ENCODE data around the gene TJP1.
"Not testable (repeated sequence)": the region's sequence is repeated elsewhere in the genome, so short reads cannot be mapped to it uniquely, and the experiment has no call there.

TJP1 gene

GRCh38 chr15:29799859-29800258 is 22.4 kb downstream of the TJP1 start:
- no peak for DNase-seq

- DNase-seq: no peak
Measured at GRCh38 chr15:29795610-29796009, 26.7 kb downstream of the TJP1 start.

GRCh38 chr15:29792426-29793159 is 29.7 kb downstream of the TJP1 start:
- DNase-seq: no peak

GRCh38 chr15:29790607-29791006 is 31.7 kb downstream of the TJP1 start:
- DNase-seq: no peak

GRCh38 chr15:29789871-29790270 is 32.4 kb downstream of the TJP1 start:
- no peak for DNase-seq

- no peak for DNase-seq
Measured at GRCh38 chr15:29788433-29789034, 33.7 kb downstream of the TJP1 start.

GRCh38 chr15:29787767-29788166 is 34.5 kb downstream of the TJP1 start:
- DNase-seq: no peak

- no peak for DNase-seq
Measured at GRCh38 chr15:29785642-29786041, 36.6 kb downstream of the TJP1 start.

- no peak for DNase-seq
Measured at GRCh38 chr15:29785136-29785535, 37.1 kb downstream of the TJP1 start.

- no peak for DNase-seq
Measured at GRCh38 chr15:29784413-29784812, 37.9 kb downstream of the TJP1 start.

- not testable (repeated sequence) for DNase-seq
Measured at GRCh38 chr15:29782816-29783215, 39.5 kb downstream of the TJP1 start.

GRCh38 chr15:29778382-29778781 is 43.9 kb downstream of the TJP1 start:
- no peak for DNase-seq

GRCh38 chr15:29776859-29777258 is 45.4 kb downstream of the TJP1 start:
- no peak for DNase-seq

- no peak for DNase-seq
Measured at GRCh38 chr15:29774900-29775299, 47.4 kb downstream of the TJP1 start.

- no peak for DNase-seq
Measured at GRCh38 chr15:29773816-29774215, 48.5 kb downstream of the TJP1 start.

GRCh38 chr15:29773000-29773399 is 49.3 kb downstream of the TJP1 start:
- no peak for DNase-seq

GRCh38 chr15:29770796-29771195 is 51.5 kb downstream of the TJP1 start:
- no peak for DNase-seq

GRCh38 chr15:29765898-29766527 is 56.3 kb downstream of the TJP1 start:
- DNase-seq: no peak

GRCh38 chr15:29765234-29765841 is 56.9 kb downstream of the TJP1 start:
- DNase-seq: no peak

- DNase-seq: no peak
Measured at GRCh38 chr15:29759596-29759995, 62.7 kb downstream of the TJP1 start.

GRCh38 chr15:29756358-29757267 is 65.7 kb downstream of the TJP1 start:
- DNase-seq: no peak

- DNase-seq: not testable (repeated sequence)
Measured at GRCh38 chr15:29754009-29754408, 68.3 kb downstream of the TJP1 start.

GRCh38 chr15:29753506-29753905 is 68.8 kb downstream of the TJP1 start:
- no peak for DNase-seq
